ENCODE data around the gene TIAL1.

The TIAL1 gene

GRCh38 chr10:119526621-119527592, 69.9 kb downstream of the TIAL1 start:
- DNase-seq = no peak

GRCh38 chr10:119526149-119526548, 70.6 kb downstream of the TIAL1 start:
- DNase-seq = no peak

- DNase-seq = no peak
Observed at GRCh38 chr10:119525116-119525515, 71.6 kb downstream of the TIAL1 start.

- DNase-seq = no peak
Observed at GRCh38 chr10:119524720-119525070, 72.1 kb downstream of the TIAL1 start.

GRCh38 chr10:119523895-119524719, 72.7 kb downstream of the TIAL1 start:
- DNase-seq = no peak
